Nephron (organoid): Measurements from ENCODE around the gene FTO.

Experiments used
- H3K27ac Mint-ChIP-seq, 3 experiments: 2 replicates each; pipeline ENCODE4 v1.8.0; 2020; ENCODE audit warnings: mixed read lengths in 3 of 3, mild to moderate bottlenecking in 2 of 3, moderate library complexity in 1 of 3
- H3K27me3 Mint-ChIP-seq: 2 replicates; pipeline ENCODE4 v1.8.0; 2021; ENCODE audit warnings: low read depth, mild to moderate bottlenecking, moderate library complexity, mixed read lengths
- H3K36me3 Mint-ChIP-seq: 2 replicates; pipeline ENCODE4 v1.8.0; 2020; ENCODE audit warnings: low read depth, mixed read lengths
- H3K4me1 Mint-ChIP-seq: 2 replicates; pipeline ENCODE4 v1.8.0; 2020; ENCODE audit warnings: mixed read lengths
- H3K4me3 Mint-ChIP-seq, 3 experiments: 2 replicates each; pipeline ENCODE4 v1.8.0; 2020; ENCODE audit warnings: mild to moderate bottlenecking in 3 of 3, mixed read lengths in 3 of 3, moderate library complexity in 2 of 3
- H3K9me3 Mint-ChIP-seq: 2 replicates; pipeline ENCODE4 v1.8.0; 2020; ENCODE audit warnings: mixed read lengths
- TF ChIP-seq, protein P1 (sequence below), 3 experiments: fragments of 200-600 bp; sonication (generic); IDR thresholded peaks; one replicate each; pipeline ENCODE4 v1.5.0; 2021; ENCODE audit warnings: antibody characterized with exemption in 3 of 3; ENCODE audit not compliant: unreplicated experiment in 3 of 3

FTO gene

DNA sequence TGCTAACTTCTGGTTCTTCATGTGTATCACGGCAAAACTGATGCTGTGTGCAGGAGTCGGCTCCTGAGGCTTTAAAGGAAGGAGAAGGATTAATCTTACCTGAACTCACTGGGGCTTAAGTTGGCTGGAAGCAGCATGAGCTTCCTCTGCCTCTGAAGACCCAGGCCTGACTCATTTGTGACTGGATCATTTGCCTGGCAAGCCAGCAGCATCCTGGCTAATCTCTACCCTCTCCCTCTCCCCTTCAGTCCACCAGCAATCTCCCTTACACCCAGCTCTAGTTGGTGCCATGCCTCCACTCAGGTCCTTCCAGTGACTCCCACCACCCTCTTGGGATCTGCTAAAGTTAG, 432.3 kb downstream of the FTO start:
- Mint-ChIP-seq H3K27me3 (peaks cover 9% of the 10 kb centered on the region), H3K4me1 (no peaks in the 10 kb centered on the region), H3K9me3 (peaks cover 21% of the 10 kb centered on the region), H3K27ac (no peak overlapping the region), H3K4me3 (no peak overlapping the region), H3K36me3 (no peaks in the 10 kb centered on the region)
- TF ChIP-seq, protein P1, sequence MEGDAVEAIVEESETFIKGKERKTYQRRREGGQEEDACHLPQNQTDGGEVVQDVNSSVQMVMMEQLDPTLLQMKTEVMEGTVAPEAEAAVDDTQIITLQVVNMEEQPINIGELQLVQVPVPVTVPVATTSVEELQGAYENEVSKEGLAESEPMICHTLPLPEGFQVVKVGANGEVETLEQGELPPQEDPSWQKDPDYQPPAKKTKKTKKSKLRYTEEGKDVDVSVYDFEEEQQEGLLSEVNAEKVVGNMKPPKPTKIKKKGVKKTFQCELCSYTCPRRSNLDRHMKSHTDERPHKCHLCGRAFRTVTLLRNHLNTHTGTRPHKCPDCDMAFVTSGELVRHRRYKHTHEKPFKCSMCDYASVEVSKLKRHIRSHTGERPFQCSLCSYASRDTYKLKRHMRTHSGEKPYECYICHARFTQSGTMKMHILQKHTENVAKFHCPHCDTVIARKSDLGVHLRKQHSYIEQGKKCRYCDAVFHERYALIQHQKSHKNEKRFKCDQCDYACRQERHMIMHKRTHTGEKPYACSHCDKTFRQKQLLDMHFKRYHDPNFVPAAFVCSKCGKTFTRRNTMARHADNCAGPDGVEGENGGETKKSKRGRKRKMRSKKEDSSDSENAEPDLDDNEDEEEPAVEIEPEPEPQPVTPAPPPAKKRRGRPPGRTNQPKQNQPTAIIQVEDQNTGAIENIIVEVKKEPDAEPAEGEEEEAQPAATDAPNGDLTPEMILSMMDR (IDR thresholded peaks at IDR 0.05; ENCODE audit: unreplicated experiment in 3 of 3), result no peak

DNA sequence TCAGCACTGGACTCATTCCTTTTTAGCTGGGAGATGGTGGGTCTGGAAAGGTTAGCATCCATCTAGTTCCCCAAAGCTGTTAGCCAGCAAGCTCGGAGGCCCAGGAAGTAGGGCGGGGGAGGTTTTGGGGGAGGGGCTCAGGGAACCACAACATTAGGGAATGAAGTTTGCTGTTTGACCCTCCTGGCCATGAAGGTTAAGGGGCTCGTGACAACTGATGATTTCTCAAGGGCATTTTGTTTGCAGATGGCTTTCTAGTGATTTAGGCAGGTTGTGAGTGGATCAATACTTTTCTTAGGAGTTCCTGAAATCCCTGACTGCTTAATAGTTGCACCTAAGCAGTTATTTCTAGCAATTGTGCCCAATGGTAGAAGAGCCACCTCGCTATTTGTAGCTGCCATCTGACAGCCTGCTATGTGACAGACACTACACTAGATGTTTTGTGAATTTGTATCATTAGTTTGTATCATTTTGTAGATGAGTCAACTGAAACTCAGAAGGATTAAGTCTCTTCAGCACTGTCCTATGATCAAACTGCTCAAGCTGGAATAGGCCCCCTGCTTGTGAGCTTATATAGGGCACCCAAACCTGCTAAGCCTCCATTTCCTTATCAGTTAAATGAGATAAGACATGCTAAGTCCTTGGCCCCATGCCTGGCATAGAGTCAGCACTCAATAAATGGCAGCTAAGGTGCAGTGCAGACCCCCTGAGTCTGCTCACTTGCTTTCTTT, 436.3 kb downstream of the FTO start:
- Mint-ChIP-seq H3K27ac (no peak overlapping the region), H3K9me3 (peaks cover 21% of the 10 kb centered on the region), H3K4me1 (peaks cover 7% of the 10 kb centered on the region), H3K36me3 (no peaks in the 10 kb centered on the region), H3K27me3 (peaks cover 20% of the 10 kb centered on the region), H3K4me3 (no peak overlapping the region)
- TF ChIP-seq, protein P1 (IDR thresholded peaks at IDR 0.05; ENCODE audit: unreplicated experiment in 3 of 3), result no peak

DNA sequence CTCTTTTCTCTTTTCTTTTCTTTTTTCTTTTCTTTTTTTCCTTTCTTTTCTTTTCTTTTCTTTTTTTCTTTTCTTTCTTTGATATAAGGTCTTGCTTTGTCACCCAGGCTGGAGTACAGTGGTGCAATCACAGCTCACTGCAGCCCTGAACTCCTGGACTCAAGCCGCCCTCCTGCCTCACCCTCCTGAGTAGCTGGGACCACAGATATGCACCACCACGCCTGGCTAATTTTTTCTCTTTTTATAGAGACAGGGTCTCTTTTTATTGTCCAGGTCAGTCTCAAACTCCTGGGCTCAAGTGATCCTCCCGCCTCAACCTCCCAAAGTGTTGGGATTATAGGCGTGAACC, 436.8 kb downstream of the FTO start:
- H3K27me3 Mint-ChIP-seq, result peaks cover 20% of the 10 kb centered on the region
- TF ChIP-seq, protein P1 (IDR thresholded peaks at IDR 0.05; ENCODE audit: unreplicated experiment in 3 of 3), result no peak
- no peaks in the 10 kb centered on the region for H3K36me3 Mint-ChIP-seq
- H3K9me3 Mint-ChIP-seq, result peaks cover 21% of the 10 kb centered on the region
- H3K4me1 Mint-ChIP-seq, result peaks cover 7% of the 10 kb centered on the region
- no peak overlapping the region for H3K27ac Mint-ChIP-seq
- H3K4me3 Mint-ChIP-seq, result no peak overlapping the region

DNA sequence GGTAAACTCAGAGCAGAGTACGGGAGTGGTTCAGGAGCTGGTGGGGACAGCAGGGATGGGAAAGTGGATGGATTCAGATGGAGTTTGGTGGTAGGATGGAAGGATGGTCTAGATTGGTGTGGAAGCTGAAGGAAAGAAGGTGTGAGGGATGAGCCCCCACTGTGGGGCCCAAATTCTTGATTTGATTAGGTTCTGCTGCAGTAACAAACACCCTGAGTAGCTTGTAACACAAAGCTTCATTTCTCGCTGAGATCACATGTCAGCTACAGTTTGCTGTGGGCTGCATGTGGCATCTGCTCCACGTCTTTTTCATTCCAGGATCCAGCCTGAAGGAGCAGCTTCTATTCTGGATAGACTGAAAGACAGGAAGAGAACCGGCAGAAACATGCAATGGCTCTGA, 438.8 kb downstream of the FTO start:
- Mint-ChIP-seq H3K9me3 (peaks cover 12% of the 10 kb centered on the region), H3K27ac (no peak overlapping the region), H3K36me3 (no peaks in the 10 kb centered on the region), H3K27me3 (peaks cover 20% of the 10 kb centered on the region), H3K4me3 (no peak overlapping the region), H3K4me1 (peaks cover 7% of the 10 kb centered on the region)
- TF ChIP-seq, protein P1 (IDR thresholded peaks at IDR 0.05; ENCODE audit: unreplicated experiment in 3 of 3), result no peak

DNA sequence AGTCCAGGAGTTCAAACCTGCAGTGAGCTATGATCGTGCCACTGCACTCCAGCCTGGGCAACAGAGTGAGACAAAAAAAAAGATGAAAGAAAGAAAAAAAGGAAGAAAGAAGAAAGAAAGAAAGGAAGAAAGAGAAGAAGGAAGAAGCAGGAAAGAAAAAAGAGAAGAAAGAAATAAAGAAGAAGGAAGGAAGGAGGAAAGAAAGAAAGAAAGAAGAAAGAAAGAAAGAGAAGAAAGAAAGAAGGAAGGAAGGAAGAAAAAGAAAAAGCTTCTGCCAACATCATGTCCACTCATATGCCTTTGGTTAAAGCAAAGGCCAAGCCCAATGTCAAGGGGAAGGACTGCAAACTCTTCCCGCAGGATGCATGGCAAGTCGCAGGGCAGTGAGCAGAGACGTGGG, 439.5 kb downstream of the FTO start:
- H3K4me1 Mint-ChIP-seq, result peaks cover 7% of the 10 kb centered on the region
- peaks cover 10% of the 10 kb centered on the region for H3K9me3 Mint-ChIP-seq
- H3K4me3 Mint-ChIP-seq, result no peak overlapping the region
- peak overlapping the region in 1 of 3 experiments; percentile 24 for H3K27ac Mint-ChIP-seq
- peaks cover 20% of the 10 kb centered on the region for H3K27me3 Mint-ChIP-seq
- H3K36me3 Mint-ChIP-seq, result no peaks in the 10 kb centered on the region
- TF ChIP-seq, protein P1 (IDR thresholded peaks at IDR 0.05; ENCODE audit: unreplicated experiment in 3 of 3), result no peak

DNA sequence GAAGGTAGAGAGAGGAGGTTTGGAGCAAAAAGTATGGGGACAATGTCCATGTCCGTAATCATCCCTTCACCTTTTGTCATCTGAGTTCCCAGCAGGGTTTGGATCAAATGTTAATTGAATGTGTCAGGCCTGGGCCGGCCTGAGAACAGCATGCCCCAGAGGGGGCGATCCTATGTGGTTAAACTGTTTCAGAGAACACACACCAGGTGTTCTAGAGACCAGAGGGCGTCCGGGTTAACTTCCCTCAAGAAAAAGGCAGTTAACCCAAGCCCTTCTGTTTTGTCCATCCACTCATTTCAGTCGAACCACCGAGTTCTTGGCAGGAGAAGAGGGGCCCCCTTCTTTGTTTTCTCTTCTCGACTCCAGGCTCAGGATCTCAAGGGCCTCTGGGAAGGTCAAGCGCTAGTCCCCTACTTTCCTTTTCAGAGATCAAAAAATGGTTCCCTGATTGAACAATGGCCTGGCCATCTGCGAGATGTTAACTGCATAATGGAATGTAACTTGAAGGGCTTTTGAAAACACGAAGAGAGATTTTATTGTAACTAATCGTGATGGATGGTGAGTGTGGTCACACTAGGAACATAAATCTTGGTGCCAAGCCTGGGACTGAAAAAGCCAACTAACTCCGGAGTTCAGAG, 440.1 kb downstream of the FTO start:
- no peak overlapping the region for H3K4me3 Mint-ChIP-seq

More for the DNA sequence above, 440.1 kb downstream of the FTO start:
- Mint-ChIP-seq H3K36me3 (no peaks in the 10 kb centered on the region), H3K4me1 (peaks cover 7% of the 10 kb centered on the region), H3K27me3 (peaks cover 17% of the 10 kb centered on the region), H3K27ac (peak overlapping the region in 1 of 3 experiments; percentile 24), H3K9me3 (peaks cover 5% of the 10 kb centered on the region)
- TF ChIP-seq, protein P1 (IDR thresholded peaks at IDR 0.05; ENCODE audit: unreplicated experiment in 3 of 3), result no peak
